ENCODE data around the gene CACNB2.
"Not testable (repeated sequence)": the region's sequence is repeated elsewhere in the genome, so short reads cannot be mapped to it uniquely, and the experiment has no call there.

GRCh38 chr10:18153381-18153780 is 13.2 kb downstream of the CACNB2 start:
- not testable (repeated sequence) for TF ChIP-seq CTCF (IDR thresholded peaks at IDR 0.05; ENCODE audit: low read depth, low read length, missing input control); RAD21 (IDR thresholded peaks at IDR 0.05); MAX (IDR thresholded peaks at IDR 0.05); TAF1 (conservative IDR thresholded peaks at IDR 0.05); EGR1 (IDR thresholded peaks at IDR 0.05; ENCODE audit: low read depth in 2 of 2); YY1 (IDR thresholded peaks at IDR 0.05); SP1 (IDR thresholded peaks at IDR 0.05); GABPA (IDR thresholded peaks at IDR 0.05 in 1 of 2, conservative IDR thresholded peaks at IDR 0.05 in 1 of 2)
- TF ChIP-seq, protein P1, sequence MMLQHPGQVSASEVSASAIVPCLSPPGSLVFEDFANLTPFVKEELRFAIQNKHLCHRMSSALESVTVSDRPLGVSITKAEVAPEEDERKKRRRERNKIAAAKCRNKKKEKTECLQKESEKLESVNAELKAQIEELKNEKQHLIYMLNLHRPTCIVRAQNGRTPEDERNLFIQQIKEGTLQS (IDR thresholded peaks at IDR 0.05): not testable (repeated sequence)

Data from liver (tissue), 3 donors.